DMS153 treated with DMSO at 0.1 percent for 48 hours (cell line): ENCODE data around the gene MAP1LC3C.
"Not testable (repeated sequence)": the region's sequence is repeated elsewhere in the genome, so short reads cannot be mapped to it uniquely, and the experiment has no call there.

Source experiments
- DNase-seq: peaks from one replicate; lab custom pipeline; 2025; ENCODE audit not compliant: unreplicated experiment; lab: John Stamatoyannopoulos, UW

MAP1LC3C gene

DNA sequence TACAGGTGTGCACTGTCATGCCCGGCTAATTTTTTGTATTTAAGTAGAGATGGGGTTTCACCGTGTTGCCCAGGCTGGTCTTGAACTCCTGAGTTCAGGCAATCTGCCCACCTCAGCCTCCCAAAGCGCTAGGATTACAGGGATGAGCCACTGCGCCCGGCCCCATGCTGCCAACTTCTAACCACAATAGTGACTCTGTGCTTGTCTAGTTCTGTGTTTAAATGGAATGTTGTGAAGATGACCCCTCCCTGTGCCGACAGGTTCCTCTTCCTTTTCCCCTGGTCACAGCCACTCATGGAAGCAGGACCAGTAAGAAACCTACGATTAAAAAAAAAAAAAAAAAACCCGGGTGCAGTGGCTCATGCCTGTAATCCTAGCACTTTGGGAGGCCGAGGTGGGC is 4.7 kb downstream of the MAP1LC3C start:
- no peak for DNase-seq

DNA sequence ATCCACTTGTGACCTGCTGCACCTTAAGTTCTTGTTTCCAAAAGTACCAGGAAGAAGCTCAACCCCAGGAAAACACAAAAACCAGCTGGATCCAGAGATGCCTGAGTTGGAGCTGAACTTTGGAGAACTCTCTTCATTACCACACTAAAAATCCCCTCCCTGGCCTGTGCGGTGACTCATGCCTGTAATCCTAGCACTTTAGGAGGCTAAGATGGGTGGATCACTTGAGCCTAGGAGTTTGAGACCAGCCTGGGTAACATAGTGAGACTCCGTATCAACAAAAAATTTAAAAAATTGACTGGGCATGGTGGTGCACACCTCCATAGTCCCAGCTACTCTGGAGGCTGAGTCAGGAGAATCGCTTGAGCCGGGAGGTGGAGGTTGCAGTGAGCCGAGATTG is 6.2 kb downstream of the MAP1LC3C start:
- no peak for DNase-seq

DNA sequence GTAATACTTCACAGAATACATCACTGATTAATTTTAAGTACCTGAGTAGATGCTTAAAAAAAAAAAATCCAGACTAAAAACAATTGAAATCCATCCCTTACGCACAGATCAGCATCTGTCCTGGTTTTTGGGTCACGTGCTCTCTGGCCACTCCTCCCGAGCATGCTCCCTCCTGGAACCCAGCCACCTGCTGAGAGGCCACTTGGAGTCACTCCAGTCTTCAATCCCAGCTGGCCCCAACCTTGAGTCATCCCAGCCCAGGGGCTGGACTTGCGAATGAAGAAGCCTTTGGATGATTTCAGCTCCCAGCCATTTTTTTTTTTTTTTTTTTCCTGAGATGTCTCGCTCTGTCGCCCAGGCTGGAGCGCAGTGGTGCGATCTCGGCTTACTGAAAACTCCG is 8.9 kb downstream of the MAP1LC3C start:
- no peak for DNase-seq

DNA sequence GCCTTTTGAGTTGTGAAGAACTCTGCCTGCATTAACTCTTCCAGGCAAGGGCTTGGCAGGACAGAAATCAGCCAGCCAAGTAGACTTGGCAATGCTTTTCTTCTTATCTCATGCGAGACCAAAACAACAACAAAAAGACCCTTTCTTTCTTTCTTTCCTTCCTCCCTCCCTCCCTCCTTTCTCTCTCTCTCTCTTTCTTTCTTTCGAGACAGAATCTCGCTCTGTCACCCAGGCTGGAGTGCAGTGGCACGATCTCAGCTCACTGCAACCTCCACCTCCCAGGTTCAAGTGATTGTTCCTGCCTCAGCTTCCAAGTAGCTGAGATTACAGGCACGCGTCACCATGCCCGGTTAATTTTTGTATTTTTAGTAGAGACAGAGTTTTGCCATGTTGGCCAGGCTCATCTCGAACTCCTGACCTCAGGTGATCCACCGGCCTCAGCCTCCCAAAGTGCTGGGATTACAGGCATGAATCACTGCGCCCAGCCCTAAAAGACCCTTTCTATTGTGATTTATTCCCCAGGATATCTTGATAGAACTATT is 10.4 kb downstream of the MAP1LC3C start:
- not testable (repeated sequence) for DNase-seq

DNA sequence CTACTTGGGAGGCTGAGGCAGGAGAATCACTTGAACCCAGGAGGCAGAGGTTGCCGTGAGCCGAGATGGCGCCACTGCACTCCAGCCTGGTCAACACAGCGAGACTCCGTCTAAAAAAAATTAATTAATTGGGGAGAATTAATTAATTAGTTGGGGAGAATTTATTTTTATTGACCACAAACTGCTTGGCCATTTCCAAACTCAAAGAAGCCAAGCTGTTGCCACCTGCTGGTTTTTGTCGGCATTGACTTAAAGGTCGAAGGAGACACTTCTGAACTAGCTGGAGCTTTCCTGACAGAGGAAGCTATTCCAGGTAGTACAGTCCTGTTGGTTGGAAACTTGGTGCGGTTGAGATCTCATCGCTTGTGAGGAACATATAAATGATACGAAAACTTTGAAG is 13.1 kb downstream of the MAP1LC3C start:
- peak; percentile 53 for DNase-seq

DNA sequence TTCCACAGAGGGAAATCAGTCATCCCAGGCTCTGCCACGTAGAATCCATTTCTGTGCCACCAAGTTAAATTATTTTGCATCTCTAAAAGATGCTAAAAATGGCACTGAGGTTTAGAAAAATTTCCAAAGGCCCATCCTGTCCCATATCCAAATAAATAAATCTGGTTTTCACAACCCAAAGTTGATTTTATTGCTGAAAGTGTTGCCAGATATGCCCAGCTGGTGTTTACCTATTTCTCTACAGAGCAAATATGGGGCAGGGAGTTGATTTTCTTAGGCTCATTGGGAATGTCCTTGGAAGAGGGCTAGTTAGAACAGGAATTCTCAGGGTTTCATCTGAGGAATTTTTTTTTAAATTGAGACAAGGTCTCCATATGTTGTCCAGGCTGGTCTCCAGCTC is 19.0 kb downstream of the MAP1LC3C start:
- no peak for DNase-seq

DNA sequence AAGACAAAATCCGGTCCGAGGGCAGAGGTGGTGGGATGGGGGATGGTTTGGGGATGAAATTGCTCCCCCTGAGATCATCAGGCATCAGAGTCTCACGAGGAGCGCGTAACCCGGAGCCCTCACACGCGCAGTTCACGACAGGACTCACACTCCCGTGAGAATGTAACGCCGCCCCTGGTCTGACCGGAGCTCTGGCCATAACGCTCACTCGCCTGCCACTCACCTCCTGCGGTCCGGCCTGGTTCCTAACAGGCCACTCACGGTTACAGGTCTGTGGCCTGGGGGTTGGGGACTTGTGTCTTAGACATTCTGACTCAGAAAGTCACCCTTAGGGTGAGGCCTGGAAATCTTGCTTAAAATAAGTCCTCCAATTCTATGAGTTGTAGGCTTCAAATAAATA is 19.8 kb downstream of the MAP1LC3C start:
- no peak for DNase-seq

DNA sequence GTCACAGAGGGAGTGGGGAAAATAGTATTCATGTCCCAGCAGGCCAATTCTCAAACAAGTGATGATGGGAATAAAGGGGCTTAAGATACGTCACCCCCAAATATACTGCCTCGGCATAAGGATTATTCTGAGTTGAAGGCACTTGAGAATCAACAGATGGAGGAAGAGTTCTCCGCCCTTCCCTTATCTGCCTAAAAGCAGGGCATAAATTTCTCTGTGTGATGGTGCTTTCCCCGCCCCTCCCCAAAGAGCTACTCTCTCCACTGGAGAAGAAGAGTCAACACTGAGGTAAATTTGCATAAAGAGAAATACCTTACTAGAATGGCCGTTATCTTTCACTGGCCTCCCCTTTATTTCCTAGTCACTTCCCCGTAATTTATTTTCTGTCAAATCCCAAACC is 22.7 kb downstream of the MAP1LC3C start:
- no peak for DNase-seq

DNA sequence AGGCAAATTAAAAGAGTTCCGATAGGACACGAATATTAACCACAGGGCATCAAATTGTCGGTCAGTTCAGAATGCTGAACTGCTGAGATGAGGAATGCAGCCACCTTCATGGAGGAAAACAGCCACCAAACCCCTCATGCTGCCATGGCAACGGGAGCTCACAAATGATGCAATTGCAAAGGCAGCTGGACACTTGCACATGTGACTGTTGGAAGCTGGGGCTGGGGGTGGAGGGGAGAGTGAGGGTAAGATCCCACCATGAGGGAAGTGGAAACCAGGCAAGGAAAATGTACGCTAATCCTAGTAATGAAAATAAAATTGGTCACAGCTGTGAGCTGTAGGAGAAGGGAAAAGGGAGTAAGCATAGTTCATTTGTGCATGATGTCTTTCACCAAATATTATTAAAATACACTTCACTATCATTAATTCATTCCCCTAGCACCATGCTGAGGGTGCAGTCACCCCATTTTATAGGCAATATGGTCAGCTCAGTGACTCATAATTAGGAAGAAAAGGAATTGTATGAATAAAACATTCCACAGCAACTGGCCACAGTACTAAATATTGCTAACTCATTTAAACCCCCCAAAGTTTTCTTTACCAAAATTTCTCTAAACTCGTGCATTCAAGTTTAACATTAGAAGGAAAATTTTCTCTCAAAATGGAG is 26.1 kb downstream of the MAP1LC3C start:
- no peak for DNase-seq

DNA sequence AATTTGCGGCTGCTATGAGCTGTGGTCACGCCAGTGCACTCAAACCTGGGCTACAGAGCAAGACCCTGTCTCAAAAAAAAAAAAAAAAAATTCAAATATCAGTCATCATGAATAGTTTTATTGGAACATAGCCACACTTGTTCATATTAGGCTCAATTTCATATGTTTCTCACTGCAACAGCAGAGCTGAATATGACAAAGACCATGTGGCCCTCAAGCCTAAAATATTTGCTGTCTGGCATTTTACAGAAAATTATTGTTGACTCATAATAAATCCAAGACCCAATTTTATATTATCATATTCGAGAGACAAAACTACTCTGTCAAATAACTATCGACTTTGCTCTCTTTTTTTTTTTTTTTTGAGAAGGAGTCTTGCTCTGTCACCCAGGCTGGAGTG is 30.3 kb downstream of the MAP1LC3C start:
- DNase-seq = no peak

DNA sequence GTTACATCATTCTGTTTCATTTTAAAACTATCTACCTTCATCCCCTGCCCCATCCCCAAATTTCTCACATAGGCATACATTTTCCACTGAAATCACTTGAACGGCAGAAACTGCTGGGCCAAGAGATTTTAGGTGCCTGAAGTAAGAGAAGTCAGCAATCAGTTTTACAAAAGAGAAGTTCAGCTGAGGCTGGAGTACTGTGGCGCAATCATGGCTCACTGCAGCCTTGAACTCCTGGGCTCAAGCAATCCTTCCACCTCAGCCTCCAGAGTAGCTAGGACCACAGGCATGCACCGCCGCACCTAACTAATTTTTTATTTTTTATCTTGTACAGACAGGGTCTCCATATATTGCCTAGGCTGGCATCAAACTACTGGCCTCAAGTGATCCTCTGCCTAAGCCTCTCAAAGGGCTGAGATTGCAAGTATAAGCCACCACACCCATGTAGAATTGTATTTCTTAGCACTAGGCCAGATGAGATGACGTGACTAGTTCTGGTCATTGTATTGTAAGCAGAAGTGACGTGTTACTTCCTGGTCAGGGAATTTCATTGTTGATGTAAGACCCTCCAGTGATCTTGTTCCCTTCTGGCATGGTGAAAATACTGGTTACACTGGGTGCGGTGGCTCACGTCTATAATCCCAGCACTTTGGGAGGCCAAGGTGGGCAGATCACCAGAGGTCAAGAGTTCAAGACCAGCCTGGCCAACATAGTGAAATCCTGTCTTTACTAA is 34.2 kb downstream of the MAP1LC3C start:
- no peak for DNase-seq

DNA sequence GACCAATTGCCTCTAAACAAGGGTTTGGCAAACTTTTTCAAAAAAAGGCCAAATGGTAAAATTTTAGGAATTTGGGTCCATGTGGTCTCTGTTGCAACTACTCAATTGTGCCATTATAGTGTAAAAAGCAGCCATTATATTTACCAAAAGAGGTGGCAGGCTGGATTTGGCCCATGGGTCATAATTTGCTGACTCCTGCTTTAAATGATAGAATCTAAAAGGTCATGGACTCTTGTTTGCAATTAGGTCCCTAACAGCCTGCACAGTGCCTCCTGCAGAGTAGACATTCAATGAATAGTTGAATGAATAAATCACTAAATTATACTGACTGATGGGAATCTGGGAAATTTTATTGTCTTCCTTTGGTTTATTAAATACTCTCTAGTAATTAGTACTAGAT is 35.2 kb downstream of the MAP1LC3C start:
- DNase-seq = no peak

DNA sequence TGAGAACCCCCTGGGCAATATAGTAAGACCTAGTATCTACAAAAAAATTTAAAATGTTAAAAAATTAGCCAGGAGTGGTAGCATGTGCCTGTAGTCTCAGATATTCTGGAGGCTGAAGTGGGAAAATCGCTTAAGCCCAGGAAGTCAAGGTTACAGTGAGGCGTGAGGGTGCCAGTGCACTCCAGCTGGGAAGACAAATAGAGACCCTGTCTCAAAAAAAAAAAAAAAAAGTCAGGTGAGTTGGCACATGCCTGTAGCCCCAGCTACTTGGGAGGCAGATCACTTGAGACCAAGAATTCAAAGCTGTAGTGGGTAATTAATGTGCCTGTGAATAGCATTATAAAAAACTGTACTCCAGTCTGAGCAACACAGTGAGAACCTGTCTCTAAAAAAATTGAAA is 36.7 kb downstream of the MAP1LC3C start:
- DNase-seq = no peak

DNA sequence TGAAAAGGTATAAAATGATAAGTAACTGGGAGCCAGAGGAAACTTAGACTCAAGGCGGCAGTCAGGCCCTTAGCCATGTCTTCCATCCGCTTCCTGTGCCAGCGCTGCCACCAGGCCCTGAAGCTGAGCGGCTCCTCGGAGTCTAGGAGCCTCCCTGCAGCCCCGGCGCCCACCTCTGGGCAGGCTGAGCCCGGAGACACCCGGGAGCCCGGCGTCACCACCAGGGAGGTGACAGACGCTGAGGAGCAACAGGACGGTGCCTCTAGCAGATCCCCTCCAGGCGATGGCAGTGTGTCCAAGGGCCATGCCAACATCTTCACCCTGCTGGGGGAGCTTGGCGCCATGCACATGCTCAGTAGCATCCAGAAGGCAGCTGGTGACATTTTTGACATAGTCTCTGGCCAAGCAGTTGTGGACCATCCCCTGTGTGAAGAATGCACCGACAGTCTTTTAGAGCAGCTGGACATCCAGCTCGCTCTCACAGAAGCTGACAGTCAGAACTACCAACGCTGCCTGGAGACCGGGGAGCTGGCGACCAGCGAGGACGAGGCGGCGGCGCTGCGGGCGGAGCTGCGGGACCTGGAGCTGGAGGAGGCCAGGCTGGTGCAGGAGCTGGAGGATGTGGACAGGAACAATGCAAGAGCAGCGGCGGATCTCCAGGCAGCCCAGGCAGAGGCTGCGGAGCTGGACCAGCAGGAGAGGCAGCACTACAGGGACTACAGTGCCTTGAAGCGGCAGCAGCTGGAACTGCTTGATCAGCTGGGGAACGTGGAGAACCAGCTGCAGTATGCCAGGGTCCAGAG is 41.0 kb downstream of the MAP1LC3C start, which contains the start of gene BECN2:
Gene BECN2, plus strand, starts transcription at position 76 of the 803 bp plus-strand sequence. Its CDS starts 0 bp downstream, at position 76.
- no peak for DNase-seq

DNA sequence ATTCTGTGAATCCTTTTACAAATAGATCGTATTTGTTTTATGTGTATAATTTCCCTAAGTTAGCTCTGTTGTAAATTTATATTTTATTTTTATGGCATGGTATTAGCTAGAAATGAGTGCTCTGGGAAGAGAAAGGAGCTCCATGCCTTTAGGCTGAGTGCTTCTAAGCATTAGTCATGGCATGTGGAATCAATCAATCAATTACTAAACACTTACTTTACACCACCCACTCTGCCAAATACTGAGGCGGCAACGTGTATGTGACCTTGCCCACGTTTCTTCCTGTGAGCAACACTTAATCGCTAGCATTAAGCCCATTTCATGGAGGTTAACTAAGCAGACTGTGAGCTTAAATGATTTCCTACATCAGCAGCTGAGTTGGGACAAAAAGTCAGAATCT is 48.5 kb downstream of the MAP1LC3C start:
- no peak for DNase-seq

DNA sequence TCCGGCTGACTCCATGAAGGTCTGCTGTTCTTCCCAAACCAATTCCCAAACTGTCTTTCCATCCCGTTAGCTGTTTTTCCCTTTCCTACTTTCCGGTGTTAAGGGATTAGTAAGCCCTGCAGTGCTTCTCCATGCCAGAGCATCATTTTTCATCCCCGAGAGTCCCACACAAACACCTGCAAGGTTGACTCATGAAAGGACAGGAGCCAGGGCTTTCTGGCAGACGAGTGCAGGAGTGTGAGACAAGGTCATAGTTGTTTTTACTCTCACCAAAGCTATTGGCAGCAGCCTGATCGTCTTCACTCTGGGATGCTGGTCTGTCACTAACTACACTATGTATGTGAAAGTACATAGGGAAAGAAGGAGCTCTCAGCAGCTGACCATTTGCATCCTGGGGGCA is 51.5 kb downstream of the MAP1LC3C start:
- DNase-seq = no peak
